GM18508 (cell line): ENCODE results near the gene PCYT1A.

Source experiments
- ATAC-seq: cut with Tn5 transposase; IDR thresholded peaks from one replicate; pipeline ENCODE4 v1.9.1; 2021; ENCODE audit warnings: moderate number of reproducible peaks; ENCODE audit not compliant: insufficient read depth, unreplicated experiment

PCYT1A gene

DNA sequence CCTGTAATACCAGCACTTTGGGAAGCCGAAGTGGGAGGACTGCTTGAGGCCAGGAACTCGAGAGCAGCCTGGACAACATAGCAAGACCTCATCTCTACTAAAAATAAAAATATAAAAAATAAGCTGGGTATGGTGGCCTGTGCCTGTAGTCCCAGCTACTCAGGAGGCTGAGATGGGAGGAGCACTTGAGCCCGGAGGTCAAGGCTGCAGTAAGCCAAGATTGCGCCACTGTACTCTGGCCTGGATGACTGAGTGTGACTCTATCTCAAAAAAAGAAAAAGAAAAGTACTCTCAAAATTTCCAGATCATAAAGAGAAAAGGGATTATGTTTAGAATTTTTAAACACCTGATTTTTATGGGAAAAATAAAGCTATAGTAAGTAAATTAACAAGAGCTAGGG is 47.1 kb downstream of the PCYT1A start:
- ATAC-seq, result no peak

DNA sequence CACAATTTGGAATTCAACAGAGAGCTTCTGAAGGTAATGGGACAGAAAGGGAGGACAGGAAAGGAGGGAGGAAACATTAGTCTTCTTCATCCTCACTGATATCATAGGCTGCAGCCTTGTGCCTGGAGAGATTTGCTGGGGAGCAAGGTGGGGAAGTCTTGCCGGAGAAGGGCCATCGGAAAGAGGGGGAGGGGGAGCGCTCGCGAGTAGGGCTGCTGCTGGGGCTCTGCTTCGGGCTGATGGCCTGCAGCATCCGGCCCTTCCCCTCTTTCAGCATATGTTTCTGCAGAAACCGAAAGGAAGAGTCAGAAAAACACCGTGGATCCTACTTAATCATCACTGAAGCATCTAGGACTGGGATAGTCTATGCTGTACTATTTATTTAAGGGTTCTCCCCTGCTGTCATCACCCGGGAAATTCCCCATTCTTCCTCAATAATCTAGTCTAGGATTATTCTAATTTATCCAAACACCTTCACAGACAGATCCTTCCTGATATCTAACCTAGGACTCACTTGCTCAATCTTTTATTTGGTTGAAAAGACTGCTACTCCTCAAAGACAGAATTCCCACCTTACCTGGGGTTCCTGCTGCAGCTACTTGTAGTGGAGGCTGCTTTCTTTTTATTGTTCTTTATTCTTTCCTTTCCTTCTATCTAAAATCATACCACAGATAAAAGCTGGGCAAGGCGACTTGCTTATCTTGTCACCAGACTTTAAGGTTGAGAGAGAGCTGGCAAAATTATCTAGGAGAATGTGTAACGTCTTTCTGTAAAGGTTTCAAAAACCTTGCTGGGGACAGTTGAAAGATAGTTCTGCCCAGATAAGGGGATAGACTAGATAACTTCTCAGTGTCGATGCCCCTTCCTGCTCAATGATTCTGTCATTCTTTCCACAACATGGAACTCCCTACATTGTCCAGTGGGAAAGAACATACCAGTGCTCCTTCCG is 48.6 kb downstream of the PCYT1A start:
- no peak for ATAC-seq

DNA sequence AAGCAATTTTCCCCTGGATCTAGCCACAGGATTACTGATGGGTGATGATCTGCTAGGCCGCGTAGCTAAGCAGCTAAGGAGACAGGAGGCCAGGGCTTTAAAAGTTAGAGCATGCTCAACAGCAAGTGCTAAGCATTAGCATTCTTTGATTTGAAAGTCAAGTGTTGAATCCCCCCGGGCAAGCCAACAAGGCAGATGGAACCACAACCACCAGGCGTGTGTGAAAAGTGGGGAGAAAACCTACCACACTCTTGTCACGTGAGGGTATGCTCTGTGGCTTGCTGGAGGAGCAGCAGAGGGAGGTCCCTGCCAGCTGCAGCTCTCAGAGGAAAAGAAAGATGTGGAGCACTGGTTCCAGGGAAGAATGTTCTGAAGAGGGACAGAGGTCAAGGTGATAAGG is 50.3 kb downstream of the PCYT1A start:
- ATAC-seq, result no peak

DNA sequence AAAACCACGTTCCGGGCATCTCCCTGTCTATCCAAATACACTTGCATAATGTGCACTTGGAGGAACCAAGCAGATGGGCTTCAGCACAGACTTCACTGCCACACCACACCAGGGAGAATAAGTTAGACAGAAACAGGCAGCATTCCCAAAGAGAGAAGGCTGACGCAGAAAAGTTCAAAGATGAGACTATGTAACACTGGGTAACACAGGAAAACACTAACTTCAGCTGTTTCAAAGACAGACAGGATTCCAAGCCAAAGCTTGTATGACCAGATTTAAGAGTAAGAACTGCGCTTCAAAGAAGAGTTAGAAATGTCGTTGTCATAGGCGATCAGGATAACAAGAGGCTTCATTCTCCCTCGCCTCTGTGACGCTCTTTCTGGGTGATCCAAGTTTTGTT is 51.3 kb downstream of the PCYT1A start:
- no peak for ATAC-seq

DNA sequence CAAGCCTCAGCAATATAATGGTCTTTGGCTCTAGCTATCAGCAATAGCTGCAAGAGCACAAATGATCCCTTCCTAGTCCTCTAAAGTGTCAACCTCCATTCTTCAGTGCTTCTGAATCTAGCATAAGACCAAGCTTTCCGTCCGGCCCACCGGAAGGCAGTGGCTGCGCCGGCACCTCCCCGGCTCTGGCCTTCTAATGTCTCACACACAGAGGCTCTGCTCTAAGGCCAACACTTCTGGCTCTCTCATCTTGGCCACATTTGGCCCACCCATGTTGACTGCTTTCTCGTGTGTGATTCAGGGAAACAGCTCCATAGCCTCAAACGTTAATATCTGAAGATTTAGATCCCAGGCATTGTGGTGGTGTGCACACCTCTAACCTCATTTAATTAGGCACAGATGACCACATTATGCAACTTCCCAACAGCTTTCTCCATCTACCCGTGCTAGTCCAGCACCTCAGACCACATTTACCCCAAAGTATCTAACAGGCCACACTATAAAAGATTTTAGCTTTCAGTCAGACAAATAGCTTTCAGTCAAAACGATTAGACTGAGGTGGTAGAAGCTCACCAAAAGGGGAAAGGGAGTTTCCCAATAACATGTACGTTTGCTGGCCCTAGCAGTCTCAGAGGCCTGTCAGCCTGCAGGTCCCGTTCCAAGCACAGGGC is 51.9 kb downstream of the PCYT1A start:
- no peak for ATAC-seq

DNA sequence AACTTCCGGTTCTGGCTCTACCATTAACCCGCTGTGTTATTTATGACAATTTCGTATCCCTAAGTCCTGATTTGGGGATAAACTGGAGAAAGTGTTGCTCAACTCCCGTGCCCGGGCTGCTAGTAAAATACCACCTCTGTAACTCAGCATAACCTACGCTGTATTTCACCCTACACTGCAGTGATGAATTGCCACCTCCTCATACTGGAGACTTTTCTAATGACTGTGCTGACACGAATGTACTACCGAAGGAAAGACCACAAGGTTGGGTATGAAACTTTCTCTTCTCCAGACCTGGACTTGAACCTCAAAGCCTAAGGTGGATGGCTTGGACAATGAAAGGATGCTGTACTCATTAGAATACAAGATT is 54.7 kb downstream of the PCYT1A start:
- ATAC-seq, result no peak

DNA sequence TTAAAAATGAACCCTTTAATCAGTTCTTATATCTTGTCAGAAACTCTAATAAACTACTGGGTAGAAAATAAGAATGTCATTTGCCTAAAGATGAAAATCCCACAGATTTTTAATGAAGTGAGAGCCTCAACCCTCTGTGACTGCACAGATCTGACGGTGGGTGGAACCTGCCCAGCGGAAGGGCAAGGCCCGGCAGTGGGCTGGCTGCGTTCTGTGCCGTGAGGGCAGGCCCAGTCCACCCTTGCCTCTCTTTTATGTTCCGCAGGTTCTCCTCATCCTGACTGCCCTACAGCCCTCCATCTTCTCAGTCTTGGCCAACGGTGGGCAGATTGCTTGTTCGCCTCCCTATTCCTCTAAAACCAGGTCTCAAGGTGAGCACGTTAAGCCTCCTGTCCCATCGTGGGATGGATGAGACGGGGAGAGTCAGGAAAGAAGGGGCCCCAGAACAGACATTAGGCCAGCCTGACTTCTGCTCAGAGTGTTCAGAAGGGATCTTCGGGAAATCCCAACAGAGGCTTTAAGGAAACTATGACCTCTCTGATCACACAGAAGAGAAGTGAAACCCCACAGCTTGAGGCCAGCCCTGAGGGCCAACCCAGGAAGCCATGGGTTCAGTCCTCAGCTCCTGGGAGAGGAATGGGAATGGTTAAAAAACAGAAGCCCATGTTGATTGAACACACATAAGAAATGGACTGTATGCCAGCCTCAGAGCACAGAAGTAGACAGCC is 55.2 kb downstream of the PCYT1A start:
- no peak for ATAC-seq

DNA sequence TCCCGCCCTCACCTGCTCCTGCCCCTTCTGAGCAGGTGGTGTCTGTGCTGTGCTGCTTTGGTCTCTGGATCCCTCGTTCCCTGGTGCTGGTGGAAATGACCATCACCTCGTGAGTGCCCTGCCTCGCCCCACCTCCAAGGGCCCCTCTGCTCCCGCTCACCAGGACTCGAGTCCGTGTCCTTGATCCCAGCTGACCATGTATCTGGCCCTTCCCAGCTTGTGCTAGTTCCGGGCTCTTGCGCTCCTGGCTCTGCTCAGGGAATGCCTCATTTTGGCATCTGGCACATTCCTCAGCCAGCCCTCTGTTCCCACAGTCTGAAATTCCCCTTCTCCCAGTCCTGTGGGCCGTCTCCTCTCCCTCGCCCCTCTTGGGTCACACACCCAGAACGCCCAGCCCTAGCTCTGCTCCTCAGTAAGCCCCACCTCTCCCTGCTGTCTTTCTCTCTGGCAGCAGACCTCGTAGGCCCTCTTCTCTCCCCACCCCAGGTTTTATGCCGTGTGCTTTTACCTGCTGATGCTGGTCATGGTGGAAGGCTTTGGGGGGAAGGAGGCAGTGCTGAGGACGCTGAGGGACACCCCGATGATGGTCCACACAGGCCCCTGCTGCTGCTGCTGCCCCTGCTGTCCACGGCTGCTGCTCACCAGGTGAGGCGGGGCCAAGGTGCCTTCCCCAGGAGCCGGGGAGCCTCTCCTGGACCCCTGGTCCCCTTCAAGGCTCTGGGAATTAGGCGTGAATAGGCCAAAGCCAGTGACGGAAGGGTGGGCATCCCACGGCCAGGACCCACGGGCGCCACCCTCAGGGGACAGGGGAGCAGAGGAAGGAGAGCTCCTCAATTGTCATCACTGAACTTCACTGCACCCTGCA is 59.7 kb downstream of the PCYT1A start:
- no peak for ATAC-seq

DNA sequence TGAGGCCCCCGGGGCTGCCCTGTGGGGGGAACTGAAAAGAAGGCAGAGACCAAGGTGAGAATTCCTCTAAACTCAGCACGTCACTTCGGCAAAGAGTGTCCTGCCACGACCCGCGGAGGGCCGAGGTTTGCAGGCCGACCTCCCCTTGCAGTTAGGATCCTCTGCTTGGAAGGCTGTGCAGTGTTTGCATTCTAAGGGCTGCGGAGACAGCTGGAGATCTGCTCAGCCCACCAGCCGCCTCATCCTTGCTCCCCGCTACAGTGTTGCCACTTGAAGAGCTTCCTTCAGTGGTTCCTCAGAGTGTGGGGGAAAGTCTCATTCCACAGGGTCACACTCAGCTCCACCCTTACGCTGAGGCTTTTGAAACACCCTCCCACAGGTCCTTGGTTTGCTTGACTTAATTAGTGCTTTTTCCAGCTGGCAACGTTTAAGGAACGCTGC is 60.4 kb downstream of the PCYT1A start:
- no peak for ATAC-seq

DNA sequence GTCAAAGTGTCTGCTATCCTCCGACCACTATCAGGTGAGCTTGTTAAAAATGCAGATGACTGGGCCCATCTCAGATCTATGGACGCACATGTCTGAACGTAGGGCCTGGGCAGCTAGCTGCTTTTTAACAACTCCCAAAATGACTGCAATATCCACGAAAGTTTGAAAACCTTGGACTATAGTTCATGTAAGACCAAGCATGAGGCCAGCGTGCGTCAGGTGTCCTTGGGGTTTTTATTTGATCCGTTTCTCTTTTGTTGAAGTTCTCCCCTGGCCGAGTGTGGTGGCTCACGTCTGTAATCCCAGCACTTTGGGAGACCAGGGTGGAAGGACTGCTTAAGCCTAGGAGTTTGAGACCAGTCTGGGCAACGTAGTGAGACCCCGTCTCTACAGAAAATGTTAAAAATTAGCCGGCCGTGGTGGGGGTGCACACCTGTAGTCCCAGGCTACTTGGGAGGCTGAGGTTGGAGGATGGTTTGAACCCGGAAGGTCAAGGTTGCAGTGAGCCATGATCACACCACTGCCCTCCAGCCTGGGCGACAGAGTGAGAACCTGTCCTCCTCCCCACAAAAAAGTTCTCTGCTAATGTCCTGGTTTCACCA is 61.7 kb downstream of the PCYT1A start:
- no peak for ATAC-seq

DNA sequence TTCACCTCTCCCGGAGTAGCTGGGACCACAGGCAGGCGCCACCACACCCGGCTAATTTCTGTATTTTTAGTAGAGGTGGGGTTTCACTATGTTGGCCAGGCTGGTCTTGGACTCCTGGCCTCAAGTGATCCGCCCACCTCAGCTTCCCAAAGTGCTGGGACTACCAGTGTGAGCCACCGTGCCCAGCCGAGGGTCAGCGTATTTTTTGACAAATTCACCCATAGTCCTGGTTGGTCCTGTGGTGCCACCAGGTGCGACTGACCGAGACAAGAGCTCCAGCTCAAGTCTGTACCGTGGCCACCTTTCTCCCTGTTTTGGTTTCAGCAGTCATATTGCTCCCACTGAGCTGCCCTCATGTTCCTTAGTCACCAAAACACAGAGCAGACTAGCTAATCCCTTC is 62.4 kb downstream of the PCYT1A start:
- ATAC-seq, result no peak

DNA sequence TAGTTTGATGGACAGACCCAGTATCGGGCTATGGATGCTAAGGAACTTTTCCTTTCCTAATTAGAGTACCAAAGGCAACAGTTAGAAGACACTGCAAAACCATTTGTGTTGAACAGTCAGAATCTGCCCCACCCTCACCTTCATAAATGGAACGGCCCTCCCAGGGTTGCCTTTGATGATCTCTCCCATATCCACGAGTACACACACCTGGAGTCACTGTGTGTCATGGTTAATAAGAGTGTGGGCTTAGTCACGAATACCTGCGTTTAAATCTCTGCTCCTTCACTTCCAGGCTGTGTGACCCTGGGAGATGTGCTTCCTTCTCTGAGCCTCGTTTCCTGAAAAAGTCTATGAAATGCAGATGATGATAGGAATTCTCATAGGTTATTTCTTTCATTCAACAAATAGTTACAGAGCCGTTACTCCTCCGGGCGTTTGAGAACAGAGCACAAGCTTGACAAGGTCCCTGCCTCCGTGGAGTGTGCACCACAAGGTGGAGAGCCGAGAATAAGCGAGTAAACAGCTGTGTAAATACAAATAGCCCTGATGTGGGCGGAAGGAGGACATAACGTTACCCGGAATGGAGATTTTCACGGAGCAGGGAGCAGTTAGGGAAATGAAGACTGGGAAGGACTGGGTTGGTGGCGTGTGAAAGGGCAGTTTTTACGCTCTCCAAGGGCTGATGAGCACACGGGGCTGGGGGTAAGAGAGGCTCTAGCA is 64.5 kb downstream of the PCYT1A start:
- ATAC-seq, result no peak

DNA sequence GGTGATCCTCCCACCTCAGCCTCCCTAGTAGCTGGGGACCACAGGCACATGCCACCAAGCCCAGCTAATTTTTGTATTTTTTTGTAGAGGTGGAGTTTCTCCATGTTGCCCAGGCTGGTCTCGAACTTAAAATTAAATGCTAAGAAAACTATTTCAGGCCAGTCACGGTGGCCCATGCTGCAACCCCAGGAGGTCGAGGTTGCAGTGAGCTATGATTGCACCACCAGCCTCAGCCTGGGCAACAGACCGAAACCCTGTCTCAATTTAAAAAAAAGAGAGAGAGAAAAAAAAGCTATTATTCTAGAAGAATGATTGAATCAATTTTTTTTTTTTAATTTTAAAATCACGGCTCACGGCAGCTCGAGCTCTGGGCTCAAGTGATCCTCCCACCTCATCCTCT is 66.5 kb downstream of the PCYT1A start:
- no peak for ATAC-seq

DNA sequence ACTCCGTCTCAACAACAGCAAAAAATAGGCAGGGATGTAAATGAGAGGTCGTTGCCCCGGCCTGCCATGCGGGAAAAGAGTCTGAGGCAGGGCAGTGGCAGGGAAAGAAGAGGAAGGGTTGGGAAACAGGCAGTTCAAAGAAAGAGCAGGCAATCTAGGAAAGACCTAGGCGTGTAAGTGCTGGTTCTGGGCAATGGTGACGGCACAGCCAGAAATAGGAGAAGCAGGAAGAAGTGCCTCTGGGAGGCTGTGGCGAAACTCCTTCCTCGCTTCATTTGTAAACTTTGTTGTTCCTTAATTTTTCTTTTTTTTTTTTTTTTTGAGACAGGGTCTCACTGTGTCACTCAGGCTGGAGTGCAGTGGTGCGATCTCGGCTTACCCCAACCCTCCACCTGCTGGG is 66.9 kb downstream of the PCYT1A start:
- no peak for ATAC-seq

DNA sequence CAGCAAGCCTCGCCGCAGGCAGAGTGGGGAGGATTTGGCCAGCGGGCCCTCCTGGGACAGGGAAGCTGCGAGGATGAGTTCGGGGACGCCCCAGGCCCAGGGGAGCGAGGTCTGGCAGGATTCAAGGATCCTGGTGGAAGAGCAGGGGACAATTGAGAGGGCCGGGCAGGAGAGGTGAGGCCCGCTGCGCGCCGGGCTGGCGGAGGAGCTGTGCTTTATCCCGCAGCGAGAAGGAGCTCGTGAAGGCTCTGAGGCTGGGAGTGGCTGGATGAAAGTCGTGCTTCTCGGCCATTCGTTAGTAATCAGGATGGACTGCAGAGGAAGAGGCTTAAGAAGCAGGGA is 67.6 kb downstream of the PCYT1A start:
- ATAC-seq, result no peak

DNA sequence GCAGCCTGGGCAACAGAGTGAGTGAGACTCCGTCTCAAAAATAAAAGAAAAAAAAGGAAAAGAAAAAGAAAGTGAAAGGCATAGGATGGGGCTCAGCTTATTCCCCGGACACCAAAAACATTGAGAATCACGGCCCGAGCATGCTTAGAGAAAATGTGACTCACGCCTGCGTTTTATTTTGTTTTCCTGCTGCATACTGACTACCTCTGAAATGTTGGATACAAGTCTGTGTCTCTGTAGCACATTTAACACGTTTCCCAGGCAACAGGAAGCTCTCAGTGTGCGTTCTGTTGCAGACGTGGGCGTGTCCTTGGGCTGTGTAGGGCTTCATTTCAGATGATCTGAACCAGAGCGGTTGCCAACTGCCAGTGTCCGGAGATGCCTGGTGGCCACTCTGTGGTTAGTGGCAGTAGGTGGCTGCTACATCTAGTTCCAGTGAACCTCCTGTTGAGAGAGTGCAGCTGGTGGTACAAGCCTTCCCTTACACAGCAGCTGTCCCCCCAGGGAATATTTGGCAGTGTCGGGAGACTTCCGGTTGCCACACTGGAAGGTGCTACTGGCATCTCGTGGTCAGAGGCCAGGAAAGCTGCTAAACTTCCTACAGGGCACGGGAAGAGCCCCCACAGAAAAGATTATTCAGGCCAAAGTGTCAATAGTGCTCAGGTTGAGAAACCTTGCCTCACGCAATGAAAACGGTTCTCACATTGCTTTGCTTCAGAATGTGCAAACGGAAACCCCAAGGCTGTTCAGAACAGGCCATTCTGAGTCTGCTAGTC is 68.1 kb downstream of the PCYT1A start:
- ATAC-seq, result no peak

DNA sequence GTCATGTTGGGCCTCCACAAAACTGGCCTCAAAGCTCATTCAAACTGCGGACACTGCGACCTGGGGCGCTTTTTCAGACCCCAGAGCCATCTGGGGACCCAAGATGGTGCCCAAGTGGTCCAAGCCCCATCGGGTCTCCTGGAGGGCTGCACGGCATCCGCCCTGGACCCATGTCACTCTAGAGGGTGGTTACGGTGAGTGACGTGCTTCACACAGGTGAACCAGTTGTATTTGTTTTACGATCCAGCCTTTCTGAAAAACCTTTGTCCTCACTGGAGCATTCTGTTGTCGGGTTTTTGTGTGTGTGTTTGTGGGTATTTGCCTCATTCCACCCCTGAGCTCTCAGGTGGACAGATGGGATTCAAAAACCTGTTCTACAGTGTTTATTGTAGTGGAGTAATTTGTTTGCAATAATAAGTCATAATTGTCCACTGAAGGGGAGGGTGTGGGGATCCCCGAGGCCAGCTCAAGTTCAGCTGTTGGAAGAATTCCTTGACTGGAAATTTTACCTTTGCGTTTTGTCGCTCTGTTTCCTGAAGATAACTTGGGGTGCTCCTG is 69.3 kb downstream of the PCYT1A start:
- ATAC-seq, result no peak
